IMR-90 (cell line): ENCODE data around the gene EPM2AIP1. TPM values are rescaled to one million over a fixed set of nuclear protein-coding genes. Genes with fewer than 3 reads are reported as not detected.

Experiments
- ATAC-seq: fragments of 200-7000 bp; cut with Tn5 transposase; 2 replicates; pipeline ENCODE4 v1.9.1; 2020; ENCODE audit warnings: low read depth, mild to moderate bottlenecking, moderate library complexity
- BruUV-seq: library from RNA; stranded (reverse); fragments of 400-500 nt; replicated peaks from 2 replicates; lab custom pipeline; 2021; lab: Mats Ljungman, UMichigan
- CTCF ChIA-PET: fragments of 300-600 bp; formaldehyde crosslinking; extraction: SDS; loops from one replicate; lab custom pipeline; 2021; ENCODE audit warnings: antibody characterized with exemption; lab: Yijun Ruan, JAX
- POLR2A ChIA-PET: fragments of 300-600 bp; sonication (Branson Sonifier 250); formaldehyde crosslinking; loops from one replicate; lab custom pipeline; 2022; ENCODE audit warnings: antibody characterized with exemption; ENCODE audit not compliant: unreplicated experiment; lab: Charles Lee
- DNase-seq: peaks from one replicate; pipeline ENCODE4 v3.0.0; 2013
- H2AFZ ChIP-seq: replicated peaks from 2 replicates; pipeline ENCODE3; 2013; ENCODE audit warnings: low read length, mild to moderate bottlenecking; ENCODE audit not compliant: poor library complexity
- H2AK5ac ChIP-seq: 2 replicates; pipeline ENCODE4 v1.6.1; 2013; ENCODE audit warnings: low read depth, low read length, inconsistent platforms
- H2AK9ac ChIP-seq: replicated peaks from 2 replicates; pipeline ENCODE3; 2013; ENCODE audit warnings: mild to moderate bottlenecking, low read depth, low read length, moderate library complexity; ENCODE audit not compliant: poor library complexity
- H2BK120ac ChIP-seq: 2 replicates; pipeline ENCODE4 v1.6.1; 2013; ENCODE audit warnings: low read depth, low read length, inconsistent platforms
- H2BK15ac ChIP-seq: 3 replicates; pipeline ENCODE4 v1.6.1; 2013; ENCODE audit warnings: low read depth, low read length, inconsistent platforms
- H2BK20ac ChIP-seq: 2 replicates; pipeline ENCODE4 v1.6.1; 2013; ENCODE audit warnings: low read depth, mild to moderate bottlenecking, inconsistent platforms, low read length, moderate library complexity
- H2BK5ac ChIP-seq: 2 replicates; pipeline ENCODE4 v1.6.1; 2013; ENCODE audit warnings: mild to moderate bottlenecking, low read depth, low read length, inconsistent platforms; ENCODE audit not compliant: poor library complexity, severe bottlenecking
- H3K14ac ChIP-seq: replicated peaks from 2 replicates; pipeline ENCODE4 v1.6.1; 2013; ENCODE audit warnings: low read depth, low read length, inconsistent platforms
- H3K18ac ChIP-seq: 2 replicates; pipeline ENCODE4 v1.6.1; 2013; ENCODE audit warnings: low read depth, low read length, control low read depth
- H3K23ac ChIP-seq: 2 replicates; pipeline ENCODE4 v1.6.1; 2013; ENCODE audit warnings: low read depth, low read length, inconsistent platforms
- H3K27ac ChIP-seq: 2 replicates; pipeline ENCODE4 v1.5.1; 2013; ENCODE audit warnings: mild to moderate bottlenecking, control low read depth, low read length; ENCODE audit not compliant: insufficient read depth
- H3K27me3 ChIP-seq: 2 replicates; pipeline ENCODE4 v1.6.1; 2013; ENCODE audit warnings: low read length; ENCODE audit not compliant: control insufficient read depth, insufficient read depth
- H3K36me3 ChIP-seq: 2 replicates; pipeline ENCODE4 v1.6.1; 2013; ENCODE audit warnings: low read length, mixed read lengths; ENCODE audit not compliant: control insufficient read depth, insufficient read depth
- H3K4ac ChIP-seq: 2 replicates; pipeline ENCODE4 v1.6.1; 2013; ENCODE audit warnings: low read depth, low read length, inconsistent platforms
- H3K4me1 ChIP-seq: 2 replicates; pipeline ENCODE4 v1.6.1; 2013; ENCODE audit warnings: low read length, mixed read lengths; ENCODE audit not compliant: control insufficient read depth, insufficient read depth
- H3K4me2 ChIP-seq: 2 replicates; pipeline ENCODE4 v1.6.1; 2013; ENCODE audit warnings: low read depth, mild to moderate bottlenecking, control low read depth, low read length, moderate library complexity
- H3K4me3 ChIP-seq: 2 replicates; pipeline ENCODE4 v1.5.1; 2013; ENCODE audit warnings: low read depth, mild to moderate bottlenecking, control low read depth, low read length, moderate library complexity; ENCODE audit not compliant: insufficient read depth
- H3K56ac ChIP-seq: 2 replicates; pipeline ENCODE4 v1.6.1; 2013; ENCODE audit warnings: low read length, inconsistent platforms; ENCODE audit not compliant: insufficient read depth; ENCODE audit errors: extremely low read depth
- H3K79me1 ChIP-seq, 2 experiments: 2 replicates each; pipeline ENCODE4 v1.6.1; 2013; ENCODE audit warnings: low read length in 2 of 2, inconsistent platforms in 1 of 2, low read depth in 1 of 2
- H3K9ac ChIP-seq: 2 replicates; pipeline ENCODE4 v1.6.1; 2013; ENCODE audit warnings: low read depth, low read length, control low read depth
- H3K9me1 ChIP-seq: 2 replicates; pipeline ENCODE4 v1.6.1; 2013; ENCODE audit warnings: low read length, inconsistent platforms; ENCODE audit not compliant: insufficient read depth
- H3K9me3 ChIP-seq: 2 replicates; pipeline ENCODE4 v1.6.1; 2013; ENCODE audit warnings: low read length; ENCODE audit not compliant: control insufficient read depth, insufficient read depth
- H4K20me1 ChIP-seq: 2 replicates; pipeline ENCODE4 v1.6.1; 2013; ENCODE audit warnings: low read length, inconsistent platforms; ENCODE audit not compliant: insufficient read depth
- H4K5ac ChIP-seq: 2 replicates; pipeline ENCODE4 v1.6.1; 2013; ENCODE audit warnings: mild to moderate bottlenecking, low read depth, low read length, control low read depth
- H4K8ac ChIP-seq, 2 experiments: 2 replicates each; pipeline ENCODE4 v1.6.1; 2013; ENCODE audit warnings: low read depth in 2 of 2, low read length in 2 of 2, control low read depth in 1 of 2, inconsistent platforms in 1 of 2
- H4K91ac ChIP-seq: 2 replicates; pipeline ENCODE4 v1.6.1; 2013; ENCODE audit warnings: low read depth, low read length, inconsistent platforms; ENCODE audit not compliant: insufficient read depth
- CEBPB ChIP-seq: IDR thresholded peaks from 2 replicates; pipeline ENCODE4 v1.6.1; 2012; ENCODE audit warnings: low read depth, low read length, improper control_type of control experiment
- CHD1 ChIP-seq: IDR thresholded peaks from 2 replicates; pipeline ENCODE4 v1.6.1; 2012; ENCODE audit warnings: low read depth, low read length, improper control_type of control experiment
- CTCF ChIP-seq: conservative IDR thresholded peaks from 2 replicates; pipeline ENCODE4 v1.5.1; 2012; ENCODE audit warnings: mild to moderate bottlenecking, low read depth, low read length, improper control_type of control experiment
- MAFK ChIP-seq: IDR thresholded peaks from 2 replicates; pipeline ENCODE4 v1.6.1; 2012; ENCODE audit warnings: low read depth, low read length, improper control_type of control experiment
- MXI1 ChIP-seq: IDR thresholded peaks from 2 replicates; pipeline ENCODE4 v1.6.1; 2012; ENCODE audit warnings: low read depth, mild to moderate bottlenecking, low read length, moderate library complexity, borderline replicate concordance
- NFE2L2 ChIP-seq: fragments of 150-350 bp; IDR thresholded peaks from 2 replicates; pipeline ENCODE4 v1.6.1; 2016; ENCODE audit warnings: low read depth, mild to moderate bottlenecking, low read length
- POLR2A ChIP-seq: IDR thresholded peaks from 2 replicates; pipeline ENCODE4 v1.6.1; 2012; ENCODE audit warnings: mild to moderate bottlenecking, low read depth, low read length
- RAD21 ChIP-seq: IDR thresholded peaks from 2 replicates; pipeline ENCODE4 v1.6.1; 2012; ENCODE audit warnings: low read length, improper control_type of control experiment
- RCOR1 ChIP-seq: IDR thresholded peaks from 2 replicates; pipeline ENCODE4 v1.6.1; 2012; ENCODE audit warnings: mild to moderate bottlenecking, low read length, improper control_type of control experiment; ENCODE audit not compliant: insufficient replicate concordance
- RFX5 ChIP-seq: IDR thresholded peaks from 2 replicates; pipeline ENCODE4 v1.8.0; 2012; ENCODE audit warnings: low read depth, mild to moderate bottlenecking, low read length, moderate library complexity
- WGBS, 2 experiments: methylation state at CpG; one replicate each; pipeline versions ENCODE4 v1.1.5 to v1.1.7; 2013; ENCODE audit warnings: missing lambda C conversion rate in 2 of 2; ENCODE audit not compliant: insufficient read length in 1 of 2; ENCODE audit errors: extremely low coverage in 2 of 2; 5-methylcytosine and 5-hydroxymethylcytosine counted together
- dilution Hi-C: fragments of 300-500 bp; cut with HindIII; formaldehyde crosslinking; loops from one replicate; pipeline ENCODE4 v1.14.3; 2018; ENCODE audit warnings: low sequenced_read_pairs; ENCODE audit not compliant: unreplicated experiment
- in situ Hi-C: fragments of 300-500 bp; cut with MboI; formaldehyde crosslinking; loops from 3 replicates; pipeline ENCODE4 v1.14.3; 2019; ENCODE audit warnings: low sequenced_read_pairs, inconsistent platforms, mixed read lengths
- intact Hi-C: fragments of 100-400 bp; cut with micrococcal nuclease; formaldehyde crosslinking; loops from 2 replicates; pipeline ENCODE4 v1.10.0; 2022
- polyA plus RNA-seq, 3 experiments: library from polyadenylated mRNA; depleted of rRNA; stranded (reverse); fragments of >200 nt; gene quantifications; 2 replicates each; pipeline ENCODE4 v1.2.3, GENCODE V29; 2012; ENCODE audit warnings: low replicate concordance in 1 of 3
- total RNA-seq: library from RNA; depleted of rRNA; stranded (reverse); fragments of >200 nt; gene quantifications from 2 replicates; pipeline ENCODE4 v1.2.3, GENCODE V29; 2012
- TF ChIP-seq, protein P1 (sequence below): fragments of 150-350 bp; IDR thresholded peaks from 2 replicates; pipeline ENCODE4 v1.6.1; 2017; ENCODE audit warnings: mild to moderate bottlenecking, antibody characterized with exemption, low read length, low read depth

EPM2AIP1 gene
- total and polyA plus RNA-seq, 2 of the 4 experiments (the other 2 are of a cell fraction), result 6.4 to 13.4 TPM

GRCh38 chr3:37041546-37042195 lies 48.7 kb upstream of the EPM2AIP1 start:
- no peak overlapping the region for H4K91ac ChIP-seq
- CTCF ChIA-PET, result no interaction called here
- no peak overlapping the region for H3K4me2 ChIP-seq
- H3K79me1 ChIP-seq, result peaks cover 0 to 15% of the 10 kb centered on the region in 2 experiments; a peak in 3 of 4 replicates
- intact Hi-C loops (no loop called here), dilution Hi-C loops (no loop called here), in situ Hi-C loops (no loop called here)
- POLR2A ChIA-PET, result no interaction called here
- H3K56ac ChIP-seq, result no peak overlapping the region
- no peaks in the 10 kb centered on the region for H4K20me1 ChIP-seq
- H2BK15ac ChIP-seq, result no peak overlapping the region
- no peak overlapping the region for H2BK120ac ChIP-seq
- H3K4me3 ChIP-seq, result no peak overlapping the region
- peaks cover 2% of the 10 kb centered on the region for H3K4me1 ChIP-seq
- H4K5ac ChIP-seq, result no peak overlapping the region
- H3K4ac ChIP-seq, result no peak overlapping the region
- H2AFZ ChIP-seq, result no peak overlapping the region
- peaks cover 10% of the 10 kb centered on the region for H3K9me1 ChIP-seq
- H3K36me3 ChIP-seq, result peaks cover 21% of the 10 kb centered on the region
- H3K27ac ChIP-seq, result no peak overlapping the region
- no peaks in the 10 kb centered on the region for H3K27me3 ChIP-seq
- H2AK5ac ChIP-seq, result no peak overlapping the region
- no peak overlapping the region for H3K9ac ChIP-seq
- H2AK9ac ChIP-seq, result no peak overlapping the region
- H2BK5ac ChIP-seq, result no peak overlapping the region
- H3K9me3 ChIP-seq, result no peaks in the 10 kb centered on the region
- DNase-seq (peak; percentile 33), ATAC-seq (no peak)
- no CpG with 5 or more reads among the region's 1 CpG for WGBS, 2 experiments
- H3K18ac ChIP-seq, result no peak overlapping the region
- H3K23ac ChIP-seq, result no peak overlapping the region
- no TSS peak for BruUV-seq
- no peak overlapping the region for H4K8ac ChIP-seq
- no peak overlapping the region for H2BK20ac ChIP-seq
- H3K14ac ChIP-seq, result no peak overlapping the region
- TF ChIP-seq RAD21 (no peak), CHD1 (no peak), RCOR1 (no peak), NFE2L2 (no peak), MAFK (no peak), MXI1 (no peak), POLR2A (no peak), CTCF (no peak), RFX5 (no peak), CEBPB (no peak)
- TF ChIP-seq, protein P1, sequence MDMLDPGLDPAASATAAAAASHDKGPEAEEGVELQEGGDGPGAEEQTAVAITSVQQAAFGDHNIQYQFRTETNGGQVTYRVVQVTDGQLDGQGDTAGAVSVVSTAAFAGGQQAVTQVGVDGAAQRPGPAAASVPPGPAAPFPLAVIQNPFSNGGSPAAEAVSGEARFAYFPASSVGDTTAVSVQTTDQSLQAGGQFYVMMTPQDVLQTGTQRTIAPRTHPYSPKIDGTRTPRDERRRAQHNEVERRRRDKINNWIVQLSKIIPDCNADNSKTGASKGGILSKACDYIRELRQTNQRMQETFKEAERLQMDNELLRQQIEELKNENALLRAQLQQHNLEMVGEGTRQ, result no peak
